GM23338 (cell line): ENCODE measurements around the gene NGF. TPM values are rescaled to one million over a fixed set of nuclear protein-coding genes. Genes with fewer than 3 reads are reported as not detected.

Experiments
- ATAC-seq: fragments of 200-7000 bp; cut with Tn5 transposase; 3 replicates; pipeline ENCODE4 v1.9.1; 2020
- DNase-seq: peaks from one replicate; pipeline ENCODE4 v3.0.0-alpha.2; 2015; ENCODE audit warnings: low spot score
- H2AFZ ChIP-seq: fragments of 200-600 bp; sonication (generic); 2 replicates; pipeline ENCODE4 v1.8.0; 2016; ENCODE audit warnings: antibody characterized with exemption, mild to moderate bottlenecking, moderate library complexity
- H3F3A ChIP-seq: fragments of 200-600 bp; sonication (generic); replicated peaks from 2 replicates; pipeline ENCODE4 v1.8.0; 2017; ENCODE audit warnings: antibody characterized with exemption, mixed run types, low read depth
- H3K27ac ChIP-seq: fragments of 200-600 bp; sonication (generic); 2 replicates; pipeline ENCODE4 v1.6.1; 2016; ENCODE audit warnings: low read depth
- H3K27me3 ChIP-seq: fragments of 200-600 bp; sonication (generic); 2 replicates; pipeline ENCODE4 v1.8.0; 2016; ENCODE audit warnings: mild to moderate bottlenecking, mixed run types, moderate library complexity; ENCODE audit not compliant: insufficient read depth
- H3K36me3 ChIP-seq: fragments of 200-600 bp; sonication (generic); 2 replicates; pipeline ENCODE4 v1.8.0; 2016; ENCODE audit warnings: mild to moderate bottlenecking; ENCODE audit not compliant: insufficient read depth
- H3K4me1 ChIP-seq: fragments of 200-600 bp; sonication (generic); 2 replicates; pipeline ENCODE4 v1.8.0; 2016; ENCODE audit warnings: mild to moderate bottlenecking, moderate library complexity; ENCODE audit not compliant: insufficient read depth
- H3K4me2 ChIP-seq: fragments of 200-600 bp; sonication (generic); 2 replicates; pipeline ENCODE4 v1.7.1; 2017; ENCODE audit warnings: mixed run types
- H3K4me3 ChIP-seq: fragments of 200-600 bp; sonication (generic); 2 replicates; pipeline ENCODE4 v1.6.1; 2016; ENCODE audit warnings: mixed run types
- H3K79me2 ChIP-seq: fragments of 200-600 bp; sonication (generic); replicated peaks from 2 replicates; pipeline ENCODE4 v1.8.0; 2017; ENCODE audit warnings: mild to moderate bottlenecking; ENCODE audit not compliant: insufficient read depth
- H3K9me2 ChIP-seq: fragments of 200-600 bp; sonication (generic); 2 replicates; pipeline ENCODE4 v1.8.0; 2017; ENCODE audit not compliant: insufficient read depth
- H4K20me1 ChIP-seq: fragments of 200-600 bp; sonication (generic); replicated peaks from 2 replicates; pipeline ENCODE4 v1.8.0; 2017; ENCODE audit warnings: mild to moderate bottlenecking; ENCODE audit not compliant: insufficient read depth
- H3K27ac Mint-ChIP-seq: 2 replicates; pipeline ENCODE4 v1.8.0; 2020; ENCODE audit warnings: inconsistent platforms, mild to moderate bottlenecking, moderate library complexity, mixed read lengths
- H3K27me3 Mint-ChIP-seq: 3 replicates; pipeline ENCODE4 v1.8.0; 2022; ENCODE audit warnings: low read depth, mild to moderate bottlenecking, moderate library complexity, mixed read lengths, inconsistent platforms; ENCODE audit not compliant: insufficient read depth, poor library complexity
- H3K36me3 Mint-ChIP-seq: 3 replicates; pipeline ENCODE4 v1.8.0; 2021; ENCODE audit warnings: low read depth, mild to moderate bottlenecking, inconsistent platforms, moderate library complexity, mixed read lengths
- H3K4me1 Mint-ChIP-seq: 3 replicates; pipeline ENCODE4 v1.8.0; 2020; ENCODE audit warnings: mild to moderate bottlenecking, inconsistent platforms, mixed read lengths
- H3K4me3 Mint-ChIP-seq: 3 replicates; pipeline ENCODE4 v1.8.0; 2021; ENCODE audit warnings: moderate library complexity, mild to moderate bottlenecking, inconsistent platforms, mixed read lengths
- H3K9me3 Mint-ChIP-seq: 3 replicates; pipeline ENCODE4 v1.8.0; 2020; ENCODE audit warnings: moderate library complexity, mild to moderate bottlenecking, inconsistent platforms, mixed read lengths
- CTCF ChIP-seq, 2 experiments: fragments of 200-600 bp in 1 of 2; sonication (generic) in 1 of 2; conservative IDR thresholded peaks; 2 replicates each; pipeline versions ENCODE4 v1.5.1 to v1.6.1; 2016 to 2017; ENCODE audit warnings: antibody characterized with exemption in 2 of 2, low read depth in 2 of 2, mild to moderate bottlenecking in 2 of 2, moderate library complexity in 1 of 2
- EZH2 ChIP-seq: fragments of 200-600 bp; sonication (generic); IDR thresholded peaks from one replicate; pipeline ENCODE4 v1.8.0; 2017; ENCODE audit warnings: antibody characterized with exemption, mild to moderate bottlenecking, low read depth; ENCODE audit not compliant: unreplicated experiment
- EZH2phosphoT487 ChIP-seq: fragments of 200-600 bp; sonication (generic); IDR thresholded peaks from one replicate; pipeline ENCODE4 v1.8.1; 2018; ENCODE audit warnings: antibody characterized with exemption; ENCODE audit not compliant: unreplicated experiment
- NANOG ChIP-seq: IDR thresholded peaks from 2 replicates; pipeline ENCODE4 v1.6.1; 2016; ENCODE audit warnings: antibody characterized with exemption, borderline replicate concordance
- STAT1 ChIP-seq: IDR thresholded peaks from one replicate; pipeline ENCODE4 v1.6.1; 2016; ENCODE audit warnings: antibody characterized with exemption; ENCODE audit not compliant: unreplicated experiment
- ZNF462 ChIP-seq: fragments of 250-450 bp; sonication (Bioruptor Pico); IDR thresholded peaks from 2 replicates; pipeline ENCODE4 v1.5.0; 2020; ENCODE audit warnings: mild to moderate bottlenecking, moderate library complexity
- polyA plus RNA-seq: library from polyadenylated mRNA; unstranded; fragments of >200 nt; fragmentation: Nextera tagmentation; extraction: Ambion mirVana; gene quantifications from 2 replicates; pipeline ENCODE4 v1.2.1, GENCODE V29; 2016
- total RNA-seq: library from RNA; depleted of rRNA; stranded (reverse); fragments of >200 nt; shearing (Covaris generic); gene quantifications from 2 replicates; pipeline ENCODE4 v1.2.3, GENCODE V29; 2014
- TF ChIP-seq, protein P1 (sequence below): IDR thresholded peaks from 2 replicates; pipeline ENCODE4 v1.6.1; 2016; ENCODE audit warnings: antibody characterized with exemption

The NGF gene
- total and polyA plus RNA-seq, 2 experiments from 2014 or later: 0.28 to 0.92 TPM

GRCh38 chr1:115373305-115373704, 35.3 kb upstream of the NGF start:
- no peaks in the 10 kb centered on the region for H3K9me3 Mint-ChIP-seq
- peaks cover 8% of the 10 kb centered on the region; the same call in 1 of the 3 replicates for H3K4me1 Mint-ChIP-seq
- peaks cover 26% of the 10 kb centered on the region for H3K4me1 ChIP-seq
- no peak overlapping the region for H3K27ac Mint-ChIP-seq
- peaks cover 10% of the 10 kb centered on the region; the same call in 1 of the 2 replicates for H3K9me2 ChIP-seq
- TF ChIP-seq CTCF (conservative IDR thresholded peaks at IDR 0.05; ENCODE audit: low read depth in 2 of 2) (no peak), EZH2phosphoT487 (no peak), NANOG (no peak), EZH2 (no peak), STAT1 (no peak), ZNF462 (CRISPR knock-in tag) (no peak)
- TF ChIP-seq, protein P1, sequence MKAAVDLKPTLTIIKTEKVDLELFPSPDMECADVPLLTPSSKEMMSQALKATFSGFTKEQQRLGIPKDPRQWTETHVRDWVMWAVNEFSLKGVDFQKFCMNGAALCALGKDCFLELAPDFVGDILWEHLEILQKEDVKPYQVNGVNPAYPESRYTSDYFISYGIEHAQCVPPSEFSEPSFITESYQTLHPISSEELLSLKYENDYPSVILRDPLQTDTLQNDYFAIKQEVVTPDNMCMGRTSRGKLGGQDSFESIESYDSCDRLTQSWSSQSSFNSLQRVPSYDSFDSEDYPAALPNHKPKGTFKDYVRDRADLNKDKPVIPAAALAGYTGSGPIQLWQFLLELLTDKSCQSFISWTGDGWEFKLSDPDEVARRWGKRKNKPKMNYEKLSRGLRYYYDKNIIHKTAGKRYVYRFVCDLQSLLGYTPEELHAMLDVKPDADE: no peak
- DNase-seq (no peak), ATAC-seq (no peak)
- no peaks in the 10 kb centered on the region for H3F3A ChIP-seq
- H3K4me3 ChIP-seq: no peak overlapping the region
- H3K36me3 ChIP-seq: no peaks in the 10 kb centered on the region
- no peaks in the 10 kb centered on the region for H4K20me1 ChIP-seq
- no peak overlapping the region for H2AFZ ChIP-seq
- no peak overlapping the region for H3K27ac ChIP-seq
- 0 out of 2 replicates have a peak overlapping the region, but pooled peaks have one; percentile 25 for H3K4me2 ChIP-seq
- no peaks in the 10 kb centered on the region for H3K27me3 ChIP-seq
- H3K79me2 ChIP-seq: no peaks in the 10 kb centered on the region
- H3K36me3 Mint-ChIP-seq: no peaks in the 10 kb centered on the region
- H3K27me3 Mint-ChIP-seq: no peaks in the 10 kb centered on the region
- H3K4me3 Mint-ChIP-seq: no peak overlapping the region
